Breast epithelium (tissue), 3 donors: ENCODE data around the gene ADAM12.

Experiments used
- CTCF ChIP-seq, 3 donors: fragments of 450-650 bp; IDR thresholded peaks; one replicate each; pipeline ENCODE4 v1.5.1; 2016 to 2017; ENCODE audit warnings: antibody characterized with exemption in 3 of 3, mild to moderate bottlenecking in 3 of 3, moderate library complexity in 3 of 3
- POLR2A ChIP-seq: fragments of 450-650 bp; IDR thresholded peaks from one replicate; pipeline ENCODE4 v1.6.1; 2016; ENCODE audit warnings: antibody characterized with exemption, mild to moderate bottlenecking, moderate library complexity
- POLR2AphosphoS5 ChIP-seq, 3 donors: sonication (generic); formaldehyde crosslinking; IDR thresholded peaks; one replicate each; pipeline ENCODE4 v1.6.1; 2017; ENCODE audit warnings: antibody characterized with exemption in 3 of 3

GRCh38 chr10:126059076-126059826 is 329.0 kb downstream of the ADAM12 start:
- TF ChIP-seq CTCF (IDR thresholded peaks at IDR 0.05): no peak
- TF ChIP-seq POLR2AphosphoS5 (IDR thresholded peaks at IDR 0.05): no peak
- no peak for TF ChIP-seq POLR2A
